Renal pelvis (tissue), 4 donors: ENCODE measurements around the gene CUBN. TPM values are rescaled to one million over a fixed set of nuclear protein-coding genes. Genes with fewer than 3 reads are reported as not detected.
A peak's percentile ranks its signal among the peaks of the same experiment; 100 is the strongest.

Experiments
- DNase-seq: peaks from one replicate; pipeline ENCODE4 v3.0.0-alpha.2; 2013
- polyA plus RNA-seq, 3 donors: library from polyadenylated mRNA; unstranded; fragments of 120-200 nt; gene quantifications; one replicate each; pipeline ENCODE4 v1.2.1, GENCODE V29; 2013; ENCODE audit not compliant: insufficient read length in 3 of 3

Gene CUBN
- polyA plus RNA-seq, 3 donors: 170 to 263 (median 254) TPM

DNA sequence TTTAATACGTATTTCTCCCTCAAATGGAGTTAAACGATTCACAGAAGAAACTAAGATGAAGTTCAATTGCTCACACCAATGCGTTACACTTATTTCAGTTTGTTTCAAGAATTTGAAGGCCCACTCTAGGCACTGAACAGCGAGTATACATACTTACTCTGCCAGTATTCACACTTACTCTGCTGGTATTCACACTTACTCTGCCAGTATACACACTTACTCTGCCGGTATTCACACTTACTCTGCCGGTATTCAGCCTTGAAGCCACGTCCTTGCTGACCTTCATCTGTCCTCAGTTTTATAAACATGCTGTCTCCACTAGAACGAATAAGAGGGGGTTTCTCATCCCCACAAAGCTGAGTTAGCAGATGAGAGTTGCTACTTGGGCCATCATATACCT lies 86.0 kb downstream of the CUBN start:
- no peak for DNase-seq

DNA sequence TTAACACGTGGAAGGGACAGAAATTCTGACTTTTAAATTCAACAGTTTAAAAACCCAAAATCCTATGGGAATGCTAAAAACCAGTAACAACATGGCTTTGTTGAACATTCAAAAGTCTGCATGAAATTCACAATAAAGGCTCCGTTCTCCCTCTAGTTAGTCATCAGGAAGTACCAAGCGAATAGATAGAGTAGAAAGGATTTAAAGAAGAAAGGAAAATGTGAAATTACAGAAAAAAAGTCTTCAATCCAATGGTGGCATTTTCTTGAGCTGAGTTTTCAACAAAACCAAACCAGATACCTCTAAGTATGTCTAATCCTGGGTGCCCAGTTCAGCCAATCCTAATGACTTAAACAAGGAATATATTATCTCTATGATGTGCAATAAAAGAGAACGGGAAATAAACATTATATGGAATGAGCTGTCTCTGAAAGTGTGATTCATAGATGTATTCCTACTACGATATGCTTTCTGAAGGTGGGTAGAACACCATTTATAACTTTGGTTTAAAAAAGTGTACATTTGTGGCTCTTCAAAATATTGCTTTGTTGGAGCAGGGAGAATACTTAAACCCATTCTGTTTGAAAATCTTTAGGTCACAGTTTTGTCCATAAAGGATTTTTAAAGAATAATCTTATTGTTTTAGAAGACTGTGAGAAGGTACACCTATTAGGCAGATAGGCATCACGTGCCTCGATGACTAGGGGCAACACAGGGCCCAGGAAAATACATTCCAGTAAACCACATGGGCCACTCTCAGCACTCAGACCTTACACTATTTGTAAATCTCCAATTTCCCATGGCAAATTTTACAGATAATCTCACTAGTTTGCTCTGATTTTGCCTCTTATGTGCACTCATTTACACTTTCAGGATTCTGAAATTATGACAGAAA lies 87.7 kb downstream of the CUBN start:
- no peak for DNase-seq

DNA sequence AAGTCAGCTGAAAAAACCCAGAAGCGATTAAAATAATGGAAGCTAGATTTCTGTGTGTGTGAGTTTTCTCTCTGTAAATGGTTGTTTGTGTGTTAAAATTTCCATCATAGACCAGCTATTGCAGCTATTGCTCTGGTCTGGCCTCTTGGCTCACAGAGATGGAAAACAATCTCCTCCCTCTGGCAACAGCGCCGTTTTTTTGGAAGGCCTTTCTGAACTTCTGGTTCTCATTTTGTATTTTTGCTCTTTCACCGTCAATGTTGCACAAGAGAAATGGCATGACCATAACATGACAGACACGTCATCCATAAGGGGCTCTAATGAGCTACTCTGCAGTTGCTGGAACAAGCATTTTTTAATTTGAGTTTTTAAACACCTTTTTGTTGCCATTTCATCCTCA lies 91.0 kb downstream of the CUBN start:
- no peak for DNase-seq

DNA sequence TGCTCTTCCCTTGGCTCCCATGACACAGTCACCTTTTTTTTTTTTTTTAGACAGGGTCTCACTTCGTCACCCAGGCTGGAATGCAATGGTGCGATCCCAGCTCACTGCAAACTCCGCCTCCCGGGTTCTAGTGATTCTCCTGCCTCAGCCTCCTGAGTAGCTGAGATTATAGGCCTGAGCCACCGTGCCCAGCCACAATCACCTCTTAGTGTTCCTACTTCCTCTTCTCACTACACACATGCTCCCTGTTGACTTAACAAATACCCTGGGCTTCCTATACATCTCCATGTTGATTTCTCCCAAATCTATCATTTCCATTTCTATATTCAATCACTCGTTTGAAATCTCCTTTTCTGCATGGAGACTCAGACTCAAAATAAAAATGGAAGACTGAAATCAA lies 91.7 kb downstream of the CUBN start:
- DNase-seq: no peak

DNA sequence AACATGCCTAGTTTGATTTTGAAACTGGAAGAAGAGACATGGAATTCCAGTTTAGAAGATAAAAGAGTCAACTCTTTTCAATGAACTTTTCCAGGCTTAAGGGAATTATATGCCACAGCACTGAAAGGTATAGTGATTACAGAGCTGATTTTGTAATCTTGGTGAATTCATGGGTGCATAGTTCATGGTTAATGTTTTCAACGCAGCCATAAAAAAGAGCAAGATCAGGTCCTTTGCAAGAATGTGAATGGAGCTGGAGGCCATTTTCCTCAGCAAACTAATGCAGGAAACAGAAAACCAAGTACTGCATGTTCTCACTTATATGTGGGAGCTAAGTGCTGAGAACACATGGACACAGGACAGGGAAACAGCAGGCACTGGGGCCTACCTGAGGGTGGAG lies 94.2 kb downstream of the CUBN start:
- DNase-seq: no peak

DNA sequence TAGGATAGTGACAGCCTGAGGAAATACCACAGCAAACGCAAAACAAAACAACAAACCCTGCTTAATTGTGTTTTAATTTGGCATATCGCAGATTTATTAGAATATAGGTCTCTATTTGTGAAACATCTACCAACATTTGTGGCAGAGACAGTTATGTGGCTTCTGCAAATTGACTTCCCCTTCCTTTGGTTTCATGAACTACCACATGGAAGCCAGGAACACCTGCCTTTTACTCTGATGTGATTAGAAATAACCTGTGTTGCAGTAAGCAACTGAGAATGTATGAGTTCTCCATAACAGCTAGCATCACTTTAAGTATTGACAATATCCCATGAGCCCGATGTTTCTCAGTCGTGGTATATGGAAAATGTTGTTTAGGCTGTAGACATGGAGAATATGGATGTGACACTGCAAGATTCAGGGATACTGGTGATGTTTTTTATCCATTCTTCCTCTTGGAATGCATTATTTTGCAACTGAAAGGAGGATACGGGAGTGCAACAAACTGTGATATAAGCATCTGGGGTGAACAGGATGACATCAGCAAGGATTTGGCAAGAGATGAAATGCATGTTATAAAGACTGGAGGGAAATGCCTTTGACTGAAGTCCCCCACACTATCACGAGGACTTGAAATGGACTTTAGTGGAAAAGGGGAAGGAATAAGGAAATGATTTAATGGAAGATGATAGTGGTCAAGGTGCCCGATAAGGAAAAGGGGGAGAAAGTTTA lies 95.9 kb downstream of the CUBN start:
- no peak for DNase-seq

DNA sequence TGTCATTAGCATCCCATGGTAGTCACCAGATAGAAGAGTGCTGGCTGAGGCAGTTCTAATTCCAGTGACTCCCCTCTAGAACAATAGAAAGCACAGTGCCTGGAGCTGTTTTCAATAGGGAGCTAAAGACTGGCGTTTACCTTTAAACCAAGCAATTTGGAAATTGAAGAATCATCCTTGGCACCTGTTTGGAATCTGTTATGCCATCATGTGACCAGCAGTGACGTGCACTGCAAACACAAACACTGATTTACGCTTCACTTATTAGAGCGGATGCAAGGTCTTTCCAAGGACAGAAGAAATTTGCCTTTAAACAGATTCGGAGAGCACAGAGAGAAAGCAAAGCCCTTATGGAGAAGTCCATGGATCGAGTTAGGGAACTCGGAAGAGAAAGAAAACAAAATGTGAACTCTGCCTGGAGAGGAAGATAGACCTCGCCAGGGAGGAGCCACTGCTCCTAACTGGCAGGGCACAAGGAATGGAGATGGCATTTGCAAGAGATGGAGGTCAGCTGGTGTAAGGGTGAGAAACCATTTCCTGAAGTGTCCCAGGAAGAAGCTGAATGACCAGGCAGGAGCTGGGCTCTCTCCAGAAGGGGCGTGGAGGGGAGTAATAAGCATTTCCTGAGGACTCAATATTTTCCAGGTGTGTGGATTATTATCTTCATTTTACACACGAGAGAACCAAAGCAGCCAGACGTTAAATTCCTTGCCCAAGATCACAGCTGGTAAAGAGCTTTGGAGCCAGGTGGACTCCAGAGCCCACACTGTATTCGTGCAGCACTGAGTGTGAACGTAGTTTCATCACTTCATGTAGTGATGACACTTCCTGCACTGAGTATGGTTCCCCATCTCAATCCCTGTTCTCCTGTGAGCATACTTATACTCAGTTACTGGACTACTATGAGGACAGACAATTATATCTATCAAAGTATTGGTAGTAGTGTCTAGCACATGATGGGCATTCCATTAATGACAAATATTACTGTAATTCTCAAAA lies 97.7 kb downstream of the CUBN start:
- DNase-seq: no peak

DNA sequence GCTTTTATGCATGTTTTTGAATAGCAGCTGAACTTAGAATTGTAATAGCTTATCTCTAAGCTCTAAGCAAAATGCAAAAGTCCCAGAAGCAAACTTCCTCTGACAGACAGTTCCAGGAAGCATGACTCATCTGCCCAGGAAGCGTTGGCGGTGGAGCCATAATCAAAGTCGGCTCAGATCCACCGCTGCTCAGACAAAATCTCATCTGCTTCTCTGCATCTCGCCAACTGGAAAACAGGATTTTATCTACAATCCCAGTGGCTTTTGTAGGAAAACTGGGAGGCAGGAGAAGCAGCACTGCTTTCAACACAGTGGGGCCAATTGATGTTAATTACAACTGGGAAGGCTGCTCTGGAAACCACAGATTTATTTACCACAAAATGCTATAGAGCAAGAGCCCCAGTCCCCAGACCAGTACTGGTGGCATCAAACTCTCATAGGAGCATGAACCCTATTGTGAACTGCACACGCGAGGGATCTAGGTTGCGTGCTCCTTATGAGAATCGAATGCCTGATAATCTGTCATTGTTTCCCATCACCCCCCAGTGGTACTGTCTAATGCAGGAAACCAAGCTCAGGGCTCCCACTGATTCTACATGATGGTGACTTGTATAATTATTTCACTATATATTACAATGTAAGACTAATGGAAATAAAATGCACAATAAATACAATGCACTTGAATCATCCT lies 99.9 kb downstream of the CUBN start:
- DNase-seq: no peak

DNA sequence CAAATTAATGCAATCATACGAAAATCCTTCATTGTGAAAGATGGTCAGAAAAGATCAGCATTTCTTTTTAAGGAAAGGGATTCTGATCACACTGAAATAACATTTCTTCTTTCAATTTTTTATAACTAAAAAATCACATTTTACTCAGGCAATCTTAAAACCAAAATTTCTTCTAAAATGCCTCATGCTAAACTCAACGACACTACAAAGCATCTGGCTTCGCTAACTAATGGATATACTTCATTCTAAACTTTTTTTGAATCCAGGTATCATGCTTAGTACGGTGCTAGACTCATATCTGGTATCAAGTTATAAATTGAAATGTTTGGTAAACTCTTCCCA lies 100.4 kb downstream of the CUBN start:
- no peak for DNase-seq

DNA sequence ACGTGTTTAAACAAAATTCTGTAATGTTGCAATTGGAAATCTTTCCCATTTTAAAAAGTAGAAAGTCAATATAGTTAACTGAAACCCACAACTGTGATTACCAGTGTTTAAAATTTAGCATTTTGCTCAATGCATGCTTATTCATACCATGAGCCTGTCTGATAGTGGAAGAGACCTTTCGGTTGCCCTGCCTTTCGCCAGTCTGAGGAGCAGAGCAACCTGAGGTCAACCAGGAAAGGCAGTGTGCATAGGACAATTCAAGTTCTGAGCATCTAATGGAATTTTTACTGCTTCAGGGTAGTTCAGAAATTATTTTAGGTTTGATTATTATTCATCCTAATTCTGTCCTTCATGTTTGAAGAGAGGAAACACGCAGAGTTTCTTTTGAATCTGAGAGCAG lies 100.8 kb downstream of the CUBN start:
- DNase-seq: no peak

DNA sequence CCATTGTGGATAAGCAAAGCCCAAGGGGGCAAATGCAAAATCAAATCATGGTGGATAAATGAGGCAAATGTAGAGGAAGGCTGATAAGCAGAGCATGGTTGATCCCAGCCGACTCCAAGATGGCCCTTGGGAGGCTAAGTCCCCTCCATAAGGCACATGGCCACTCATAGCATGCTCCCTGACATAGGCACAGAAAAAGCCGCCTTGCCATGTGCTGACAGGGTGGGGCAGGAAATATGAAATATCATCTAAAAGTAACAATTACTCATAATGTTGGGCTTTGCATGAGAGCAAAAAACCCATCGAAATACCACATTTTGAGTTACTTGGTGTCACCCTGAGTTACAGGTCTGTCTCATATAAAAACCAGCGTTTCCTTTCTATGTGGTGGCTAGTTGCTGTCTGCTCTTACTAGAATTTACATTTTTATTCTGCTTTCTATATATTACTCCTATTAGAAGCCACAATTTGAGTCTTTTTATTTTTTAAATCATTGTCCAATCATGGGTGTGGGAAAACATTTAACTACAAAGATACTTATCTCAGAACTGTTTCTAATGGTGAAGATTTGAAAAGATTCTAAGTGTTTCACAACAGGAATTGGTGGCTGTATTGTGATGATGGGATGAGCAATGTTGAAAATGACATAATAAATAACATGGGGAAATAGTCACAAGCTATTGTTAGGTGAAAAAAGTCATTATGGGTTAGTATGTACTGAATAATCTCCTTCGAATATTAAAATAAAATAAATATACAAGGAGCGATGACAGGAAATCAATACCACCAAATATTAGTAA lies 102.7 kb downstream of the CUBN start:
- DNase-seq: no peak

DNA sequence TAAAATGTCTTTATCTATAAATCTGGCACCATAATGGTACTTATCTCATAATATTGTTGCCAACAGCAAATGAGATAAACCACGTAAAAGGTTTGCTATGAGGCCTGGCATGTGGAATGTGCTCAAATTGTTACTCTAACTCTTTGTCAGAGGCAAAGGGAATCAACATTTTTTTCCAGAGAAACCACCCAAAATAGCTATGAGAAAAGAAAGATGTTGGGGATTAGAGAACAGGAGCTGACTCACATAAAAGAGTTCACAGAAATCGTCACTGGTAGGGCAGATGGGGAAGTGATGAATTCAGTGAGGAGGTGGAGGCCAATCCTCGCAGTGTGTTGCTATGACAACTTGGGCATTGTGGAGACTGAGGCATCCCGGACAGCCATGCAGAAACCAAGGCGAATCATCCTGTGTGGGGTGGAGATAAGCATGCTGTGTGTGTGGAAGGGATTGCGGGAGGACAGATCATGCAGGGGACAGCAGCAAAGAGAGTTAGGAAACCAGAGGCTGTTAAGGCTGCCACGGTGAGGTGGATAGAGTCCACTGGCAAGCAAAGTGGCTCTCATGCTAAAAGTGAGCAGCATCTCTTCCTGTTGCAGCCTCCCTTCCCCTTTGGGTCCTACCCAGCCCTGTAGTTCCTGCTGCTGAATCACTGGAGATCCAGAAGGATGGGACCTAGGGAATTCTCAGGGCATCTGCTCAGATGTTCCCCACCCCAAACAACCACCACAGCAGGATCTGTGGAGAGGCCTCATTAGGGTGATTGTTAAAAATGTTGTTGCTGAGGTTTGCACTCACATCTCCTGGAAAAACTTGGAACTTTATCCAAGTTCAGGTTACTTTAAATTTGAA lies 103.9 kb downstream of the CUBN start:
- DNase-seq: no peak

DNA sequence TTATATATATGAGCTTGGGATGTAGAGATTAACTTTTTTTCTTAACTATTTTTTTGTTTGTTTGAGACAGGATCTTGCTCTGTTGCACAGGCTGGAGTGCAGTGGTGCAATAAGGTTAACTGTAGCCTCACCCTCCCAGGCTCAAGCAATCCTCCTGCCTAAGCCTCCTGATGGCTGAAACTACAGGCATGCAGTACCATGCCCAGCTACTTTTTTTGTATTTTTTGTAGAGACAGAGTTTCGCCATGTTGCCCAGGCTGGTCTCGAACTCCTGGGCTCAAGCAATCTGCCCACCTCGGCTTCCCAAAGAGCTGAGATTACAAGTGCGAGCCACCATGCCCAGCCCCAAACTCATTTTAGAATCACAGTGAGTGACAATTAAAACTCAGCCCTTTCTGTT lies 105.2 kb downstream of the CUBN start:
- DNase-seq: no peak

DNA sequence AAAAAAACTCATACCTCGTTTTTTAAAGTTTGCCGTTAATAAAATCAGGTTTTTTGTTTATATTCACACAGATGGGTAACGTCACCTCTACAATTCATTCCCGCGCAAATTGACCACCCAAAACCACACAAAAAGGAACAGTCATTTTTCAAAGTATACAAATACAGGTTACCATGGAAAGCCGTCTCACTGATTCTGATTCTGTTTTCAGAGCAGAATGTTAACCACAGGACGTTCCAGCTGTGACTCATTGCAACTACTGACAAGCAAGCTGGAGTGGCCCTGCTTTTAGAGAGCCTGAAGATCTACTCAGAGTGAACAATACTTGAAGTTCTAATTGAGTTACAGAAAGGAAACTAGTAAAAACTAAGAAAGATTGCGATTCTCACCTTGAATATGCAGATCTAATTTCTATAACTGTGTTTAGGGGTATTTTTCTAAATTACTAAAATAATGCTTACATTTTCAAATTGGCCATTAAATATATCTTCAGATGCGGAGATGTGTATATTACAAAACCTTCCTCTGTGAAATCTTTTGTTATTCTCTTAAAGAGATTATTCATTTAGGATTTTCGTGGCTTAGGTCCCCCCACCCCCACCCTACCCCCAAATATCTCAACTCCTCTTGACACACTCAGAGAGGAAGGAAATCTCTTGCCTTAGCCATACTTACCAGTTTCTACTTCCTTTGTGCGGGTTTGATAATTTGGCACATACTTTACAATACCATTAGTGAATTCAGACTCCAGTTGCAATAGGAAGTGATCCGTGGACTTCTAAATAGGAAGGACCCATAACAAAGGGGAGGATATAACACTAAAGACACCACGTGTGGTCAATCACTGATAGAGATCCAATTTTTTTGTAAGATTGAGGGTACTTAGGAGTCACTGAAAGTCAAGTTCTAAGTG lies 106.0 kb downstream of the CUBN start:
- DNase-seq: peak; percentile 71

DNA sequence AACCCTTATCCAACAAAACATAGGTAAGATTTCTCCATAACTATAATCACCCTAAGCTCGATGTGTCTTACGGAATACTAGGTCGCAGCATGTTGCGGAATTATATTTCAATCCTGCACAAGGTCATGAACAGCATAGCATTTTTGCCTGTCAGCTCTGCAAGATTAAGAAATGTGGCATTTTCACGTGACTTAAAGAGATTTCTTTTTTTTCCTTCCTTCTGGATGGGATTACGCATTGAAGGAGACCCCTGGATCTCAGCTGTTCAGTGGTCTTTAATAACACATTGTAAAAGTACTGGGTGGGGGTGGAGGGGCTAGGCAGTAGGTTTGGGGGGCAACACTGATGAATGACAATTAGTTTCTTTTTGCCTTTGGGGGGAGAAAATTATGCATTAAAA lies 106.7 kb downstream of the CUBN start:
- no peak for DNase-seq

DNA sequence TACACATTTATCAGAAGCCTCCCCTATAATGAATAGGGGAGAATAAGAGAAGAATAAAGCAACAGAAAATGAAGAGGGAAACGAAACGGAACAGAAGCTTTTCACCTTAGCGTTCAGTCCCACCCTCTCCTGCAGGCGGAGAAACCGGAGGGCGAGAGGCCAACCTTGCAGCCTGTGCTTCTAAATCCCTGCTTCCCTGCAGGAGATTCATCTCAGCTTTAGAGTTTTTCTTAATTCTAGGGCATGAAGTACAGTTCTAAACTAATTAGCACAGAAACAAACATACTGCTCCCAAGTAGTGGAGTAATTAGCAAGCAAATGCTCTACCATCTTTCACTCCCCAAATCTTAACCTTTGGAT lies 107.2 kb downstream of the CUBN start:
- no peak for DNase-seq

DNA sequence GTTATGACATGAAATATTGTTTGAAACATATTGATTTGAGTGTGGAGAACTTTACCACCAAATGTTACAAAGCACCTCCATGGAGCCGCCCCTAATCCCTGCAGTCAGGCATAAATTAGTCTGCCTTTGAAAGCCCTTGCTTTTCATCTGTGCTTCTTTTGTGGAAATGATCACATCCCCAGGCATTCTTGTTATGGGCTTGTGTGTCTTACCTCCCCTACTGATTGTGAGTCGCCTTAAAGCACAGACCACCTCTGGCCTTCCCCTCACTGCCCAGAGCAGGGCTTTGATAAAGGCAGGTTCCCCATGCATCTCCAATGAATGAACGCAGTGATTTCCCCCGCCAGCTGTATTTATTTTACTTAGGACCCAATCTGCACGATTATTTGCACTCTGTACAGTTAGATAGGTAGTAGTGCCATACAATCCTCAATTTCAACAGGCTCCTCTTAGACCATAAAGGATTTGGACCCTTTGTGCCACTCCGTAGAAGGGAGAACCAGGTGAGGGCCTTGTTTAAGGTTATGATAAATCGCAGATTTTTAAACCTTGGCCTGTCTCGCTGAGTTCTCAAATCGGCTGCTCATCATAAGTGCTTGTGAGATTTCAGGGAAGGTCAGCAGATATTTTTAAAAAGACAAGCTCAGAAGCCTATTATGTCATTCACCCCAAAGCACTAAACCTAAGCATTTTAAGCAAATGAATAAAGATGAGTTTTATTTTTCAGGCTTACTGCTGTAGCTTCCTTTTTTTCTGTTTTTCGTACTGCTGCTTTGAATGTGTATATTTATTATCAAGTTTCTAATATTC lies 107.8 kb downstream of the CUBN start:
- DNase-seq: no peak

DNA sequence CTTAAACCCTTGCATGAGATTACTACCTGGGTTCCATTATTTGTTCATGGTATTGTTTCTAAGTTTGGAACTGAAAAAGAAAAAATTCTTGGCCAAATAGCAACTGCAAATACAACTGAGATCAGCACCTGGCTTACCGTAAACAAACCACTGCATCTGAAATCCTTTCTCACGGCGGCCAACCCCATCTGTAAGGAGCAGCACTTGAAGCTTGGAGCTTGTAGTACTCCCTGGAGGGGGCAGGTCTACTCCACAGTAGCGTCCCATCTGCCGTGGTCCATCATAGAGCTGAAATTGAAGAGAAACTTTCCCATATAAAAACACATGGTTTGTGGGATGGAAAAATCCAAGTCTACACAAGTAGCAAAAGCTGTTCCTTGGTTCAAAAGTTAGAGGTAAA lies 109.9 kb downstream of the CUBN start:
- no peak for DNase-seq
